Upper lobe of right lung (tissue), 1 donor: ENCODE data around the gene IGF2BP3. TPM values are rescaled to one million over a fixed set of nuclear protein-coding genes. Genes with fewer than 3 reads are reported as not detected.

ENCODE experiments used
- ATAC-seq: fragments of 200-7000 bp; cut with Tn5 transposase; one replicate; pipeline ENCODE4 v1.9.1; 2020; ENCODE audit warnings: mild to moderate bottlenecking, moderate library complexity
- DNase-seq: peaks from one replicate; pipeline ENCODE4 v3.0.0-alpha.2; 2020
- H3K27ac ChIP-seq: fragments of 200-600 bp; one replicate; pipeline ENCODE4 v1.8.0; 2022
- H3K27me3 ChIP-seq: fragments of 200-600 bp; one replicate; pipeline ENCODE4 v1.8.0; 2022; ENCODE audit warnings: mild to moderate bottlenecking
- H3K36me3 ChIP-seq: fragments of 200-600 bp; one replicate; pipeline ENCODE4 v1.8.0; 2022
- H3K4me1 ChIP-seq: fragments of 200-600 bp; one replicate; pipeline ENCODE4 v1.8.0; 2022
- H3K4me3 ChIP-seq: fragments of 200-600 bp; one replicate; pipeline ENCODE4 v1.8.0; 2022; ENCODE audit warnings: mild to moderate bottlenecking
- H3K9me3 ChIP-seq: fragments of 200-600 bp; one replicate; pipeline ENCODE4 v1.8.0; 2022
- intact Hi-C: fragments of 100-400 bp; cut with DNase I; formaldehyde crosslinking; loops from one replicate; pipeline ENCODE4 v1.11.0; 2022
- total RNA-seq: library from RNA; stranded (reverse); fragmentation: NEBNext Ultra II Directional; extraction: Animal tissue kit (Norgen Biotek cat#: 25700); gene quantifications from one replicate; pipeline ENCODE4 v1.2.1, GENCODE V29; 2021
- TF ChIP-seq, protein P1 (sequence below): fragments of 200-600 bp; IDR thresholded peaks from one replicate; pipeline ENCODE4 v1.8.0; 2022; ENCODE audit warnings: antibody characterized with exemption
- donor health status: DM: no; HTN: yes; CAD: no; lungs with severe emphysema.

IGF2BP3 gene
- total RNA-seq, 1 donor from 2014 or later = 3.3 TPM

DNA sequence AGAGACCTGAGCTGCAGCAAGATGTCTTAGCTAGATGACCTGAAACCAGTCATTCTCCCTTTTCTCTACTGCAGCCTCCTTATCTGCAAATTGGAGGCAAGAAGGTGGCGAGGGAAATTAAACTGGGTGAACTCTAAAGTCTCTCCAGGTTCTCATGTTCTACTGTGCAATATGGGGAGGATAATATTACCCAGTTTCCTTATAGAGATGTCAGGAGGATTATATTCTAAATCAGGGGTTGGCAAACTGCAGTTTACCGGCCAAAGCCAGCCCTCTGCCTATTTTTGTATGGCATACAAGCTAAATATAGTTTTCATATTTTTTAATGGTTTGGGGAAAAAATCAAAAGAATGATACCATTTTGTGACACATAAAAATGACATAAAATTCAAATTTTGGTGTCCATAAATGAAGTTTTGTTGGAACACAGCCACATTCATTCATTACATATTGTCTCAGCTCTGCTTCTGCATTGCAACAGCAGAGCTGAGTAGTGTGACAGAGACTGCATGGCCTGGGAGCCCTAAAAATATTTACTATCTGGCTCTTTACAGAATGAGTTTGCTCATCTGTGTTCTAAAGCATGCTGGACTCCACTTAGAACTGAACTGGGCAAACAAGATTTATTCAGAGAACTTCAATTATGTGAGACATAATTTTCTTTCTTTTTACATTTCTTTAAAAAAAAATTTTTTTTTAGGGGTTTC lies 190.3 kb downstream of the IGF2BP3 start:
- no peak for ATAC-seq
- no peak for DNase-seq
- TF ChIP-seq, protein P1, sequence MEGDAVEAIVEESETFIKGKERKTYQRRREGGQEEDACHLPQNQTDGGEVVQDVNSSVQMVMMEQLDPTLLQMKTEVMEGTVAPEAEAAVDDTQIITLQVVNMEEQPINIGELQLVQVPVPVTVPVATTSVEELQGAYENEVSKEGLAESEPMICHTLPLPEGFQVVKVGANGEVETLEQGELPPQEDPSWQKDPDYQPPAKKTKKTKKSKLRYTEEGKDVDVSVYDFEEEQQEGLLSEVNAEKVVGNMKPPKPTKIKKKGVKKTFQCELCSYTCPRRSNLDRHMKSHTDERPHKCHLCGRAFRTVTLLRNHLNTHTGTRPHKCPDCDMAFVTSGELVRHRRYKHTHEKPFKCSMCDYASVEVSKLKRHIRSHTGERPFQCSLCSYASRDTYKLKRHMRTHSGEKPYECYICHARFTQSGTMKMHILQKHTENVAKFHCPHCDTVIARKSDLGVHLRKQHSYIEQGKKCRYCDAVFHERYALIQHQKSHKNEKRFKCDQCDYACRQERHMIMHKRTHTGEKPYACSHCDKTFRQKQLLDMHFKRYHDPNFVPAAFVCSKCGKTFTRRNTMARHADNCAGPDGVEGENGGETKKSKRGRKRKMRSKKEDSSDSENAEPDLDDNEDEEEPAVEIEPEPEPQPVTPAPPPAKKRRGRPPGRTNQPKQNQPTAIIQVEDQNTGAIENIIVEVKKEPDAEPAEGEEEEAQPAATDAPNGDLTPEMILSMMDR = no peak

DNA sequence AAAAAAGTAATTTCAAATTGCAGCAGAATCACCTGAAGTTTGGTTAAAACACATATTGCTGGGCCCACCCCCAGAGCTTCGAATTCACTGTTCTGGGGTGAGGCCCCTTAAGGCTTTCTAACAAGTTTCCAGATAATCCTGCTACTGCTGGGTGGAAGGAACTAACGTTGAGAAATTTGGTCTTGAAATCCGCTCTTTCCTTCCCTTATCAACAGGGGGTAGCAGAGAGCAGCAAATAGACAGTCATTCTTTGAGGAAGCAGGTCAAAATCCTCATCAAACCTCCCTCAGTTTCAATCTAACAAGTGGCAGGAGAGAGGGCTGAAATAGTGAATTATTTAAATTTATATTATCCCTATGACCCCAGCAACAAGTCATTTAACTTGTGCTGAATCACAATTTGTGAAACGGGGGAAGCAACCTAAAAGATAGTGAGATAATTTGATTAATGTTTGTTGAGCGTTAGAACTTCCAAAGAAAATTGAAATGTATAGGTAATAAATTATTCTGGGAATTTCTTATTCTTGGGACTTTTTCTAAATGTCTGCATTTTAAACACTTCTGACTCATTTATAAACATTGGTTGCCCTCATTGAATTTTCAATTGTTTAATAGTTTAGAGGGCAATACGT lies 192.8 kb downstream of the IGF2BP3 start:
- DNase-seq = no peak
- peaks cover 4% of the 10 kb centered on the region for H3K4me1 ChIP-seq
- H3K27me3 ChIP-seq = no peaks in the 10 kb centered on the region
- no peak overlapping the region for H3K4me3 ChIP-seq
- intact Hi-C loops = no loop called here
- no peaks in the 10 kb centered on the region for H3K36me3 ChIP-seq
- peak; percentile 82 for ATAC-seq
- H3K27ac ChIP-seq = no peak overlapping the region
- TF ChIP-seq, protein P1 = peak; percentile 73
- no peaks in the 10 kb centered on the region for H3K9me3 ChIP-seq

More for the DNA sequence above, 190.3 kb downstream of the IGF2BP3 start:
- intact Hi-C loops = no loop called here
- no peak overlapping the region for H3K4me3 ChIP-seq
- no peaks in the 10 kb centered on the region for H3K4me1 ChIP-seq
- H3K36me3 ChIP-seq = no peaks in the 10 kb centered on the region
- no peak overlapping the region for H3K27ac ChIP-seq
- no peaks in the 10 kb centered on the region for H3K27me3 ChIP-seq
- no peaks in the 10 kb centered on the region for H3K9me3 ChIP-seq

DNA sequence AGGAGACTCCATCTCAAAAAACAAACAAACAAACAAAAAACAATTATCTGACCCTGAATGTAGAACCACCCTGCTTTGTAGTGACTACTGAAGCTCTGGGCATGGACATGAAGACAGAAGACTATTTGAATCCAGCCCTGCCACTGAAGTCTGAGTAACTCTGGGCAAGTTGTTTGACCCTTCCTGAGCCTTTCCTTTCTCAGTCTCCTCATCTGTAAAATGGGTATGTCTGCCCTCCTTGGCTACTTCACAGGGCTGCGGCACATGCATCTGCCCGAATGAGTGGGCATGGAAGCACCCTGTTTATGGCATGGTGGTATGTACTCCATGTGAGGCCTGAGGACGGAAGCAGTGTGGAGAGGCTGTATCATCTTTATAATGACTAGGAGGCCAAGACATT lies 193.3 kb downstream of the IGF2BP3 start:
- H3K36me3 ChIP-seq = no peaks in the 10 kb centered on the region
- H3K9me3 ChIP-seq = no peaks in the 10 kb centered on the region
- H3K27ac ChIP-seq = no peak overlapping the region
- H3K4me3 ChIP-seq = no peak overlapping the region
- no peak for DNase-seq
- intact Hi-C loops = no loop called here
- TF ChIP-seq, protein P1 = no peak
- H3K27me3 ChIP-seq = no peaks in the 10 kb centered on the region
- no peak for ATAC-seq
- H3K4me1 ChIP-seq = peaks cover 4% of the 10 kb centered on the region

DNA sequence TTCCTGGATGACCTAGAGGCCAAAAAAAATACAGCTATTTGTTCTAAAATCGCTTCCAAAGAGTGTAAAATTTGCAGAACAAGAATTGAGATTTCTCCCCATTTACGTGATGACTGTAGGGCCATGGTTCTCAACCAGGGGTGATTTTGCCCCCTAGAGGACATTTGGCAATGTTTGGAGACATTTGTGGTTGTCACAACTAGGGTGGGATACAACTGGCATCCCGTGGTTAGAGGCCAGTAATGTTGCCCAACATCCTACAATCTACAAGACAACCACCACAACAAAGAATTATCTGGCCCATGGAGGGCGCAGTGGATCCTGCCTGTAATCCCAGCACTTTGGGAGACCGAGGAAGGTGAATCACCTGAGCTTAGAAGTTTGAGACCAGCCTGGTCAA lies 193.9 kb downstream of the IGF2BP3 start:
- intact Hi-C loops = no loop called here
- ATAC-seq (no peak), DNase-seq (no peak)
- H3K9me3 ChIP-seq = no peaks in the 10 kb centered on the region
- peaks cover 4% of the 10 kb centered on the region for H3K4me1 ChIP-seq
- no peaks in the 10 kb centered on the region for H3K36me3 ChIP-seq
- TF ChIP-seq, protein P1 = no peak
- no peaks in the 10 kb centered on the region for H3K27me3 ChIP-seq
- no peak overlapping the region for H3K27ac ChIP-seq
- H3K4me3 ChIP-seq = no peak overlapping the region

DNA sequence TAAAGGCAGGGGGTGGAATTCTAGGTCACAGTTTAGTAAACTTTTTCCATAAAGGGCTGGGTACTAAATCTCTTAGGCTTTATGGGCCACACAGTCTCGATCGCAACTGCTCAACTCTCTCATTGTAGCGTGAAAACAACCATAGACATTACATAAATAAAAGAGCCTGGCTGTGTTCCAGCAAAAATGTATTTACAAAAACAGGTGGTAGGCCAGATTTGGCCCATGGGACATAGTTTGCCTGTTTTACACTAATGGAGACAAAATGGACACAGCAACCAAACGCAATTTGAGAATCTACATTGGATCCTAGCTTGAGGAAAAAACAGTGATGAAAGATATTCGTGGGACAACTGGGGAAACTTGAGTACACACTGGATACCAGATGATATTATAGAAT lies 194.4 kb downstream of the IGF2BP3 start:
- H3K36me3 ChIP-seq = no peaks in the 10 kb centered on the region
- intact Hi-C loops = no loop called here
- no peak overlapping the region for H3K27ac ChIP-seq
- no peak overlapping the region for H3K4me3 ChIP-seq
- peaks cover 4% of the 10 kb centered on the region for H3K4me1 ChIP-seq
- TF ChIP-seq, protein P1 = no peak
- DNase-seq (no peak), ATAC-seq (no peak)
- no peaks in the 10 kb centered on the region for H3K9me3 ChIP-seq
- H3K27me3 ChIP-seq = no peaks in the 10 kb centered on the region
